Measurements from ENCODE around the gene TRAF3IP3.

TRAF3IP3 gene

DNA sequence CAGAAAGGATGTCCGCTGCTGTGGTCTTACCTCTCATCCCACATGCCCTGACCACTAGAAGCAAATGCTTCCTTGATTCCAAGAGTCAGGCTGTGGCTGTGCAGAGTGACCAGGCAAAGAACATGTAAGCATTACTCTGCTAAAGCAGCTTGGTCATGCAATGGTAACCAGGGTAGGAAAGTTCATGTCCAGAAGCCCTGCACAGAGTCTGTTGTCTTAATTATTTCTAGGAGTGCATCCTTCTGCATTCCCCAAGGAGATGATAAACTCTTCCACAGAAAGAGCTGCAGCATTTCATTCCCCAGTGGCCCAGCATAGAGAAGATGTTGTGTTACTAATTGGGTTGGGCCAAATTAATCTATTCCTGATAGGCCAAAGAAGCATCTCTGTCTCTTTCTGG lies 61.8 kb downstream of the TRAF3IP3 start:
- POLR2A ChIA-PET, result no interaction called here
- no peak overlapping the region for H3K4me3 ChIP-seq (ENCODE audit: low read depth, low read length)
- TF ChIP-seq, protein P1, sequence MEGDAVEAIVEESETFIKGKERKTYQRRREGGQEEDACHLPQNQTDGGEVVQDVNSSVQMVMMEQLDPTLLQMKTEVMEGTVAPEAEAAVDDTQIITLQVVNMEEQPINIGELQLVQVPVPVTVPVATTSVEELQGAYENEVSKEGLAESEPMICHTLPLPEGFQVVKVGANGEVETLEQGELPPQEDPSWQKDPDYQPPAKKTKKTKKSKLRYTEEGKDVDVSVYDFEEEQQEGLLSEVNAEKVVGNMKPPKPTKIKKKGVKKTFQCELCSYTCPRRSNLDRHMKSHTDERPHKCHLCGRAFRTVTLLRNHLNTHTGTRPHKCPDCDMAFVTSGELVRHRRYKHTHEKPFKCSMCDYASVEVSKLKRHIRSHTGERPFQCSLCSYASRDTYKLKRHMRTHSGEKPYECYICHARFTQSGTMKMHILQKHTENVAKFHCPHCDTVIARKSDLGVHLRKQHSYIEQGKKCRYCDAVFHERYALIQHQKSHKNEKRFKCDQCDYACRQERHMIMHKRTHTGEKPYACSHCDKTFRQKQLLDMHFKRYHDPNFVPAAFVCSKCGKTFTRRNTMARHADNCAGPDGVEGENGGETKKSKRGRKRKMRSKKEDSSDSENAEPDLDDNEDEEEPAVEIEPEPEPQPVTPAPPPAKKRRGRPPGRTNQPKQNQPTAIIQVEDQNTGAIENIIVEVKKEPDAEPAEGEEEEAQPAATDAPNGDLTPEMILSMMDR (IDR thresholded peaks at IDR 0.05; ENCODE audit: insufficient read depth, low read length, missing control alignments), result no peak
- CTCF ChIA-PET, result interaction anchor here (1.3 to 2.5 kb wide), 2 partner anchors 9 to 69 kb away, joined by 3 to 21 read pairs; partner anchors contain the start of gene UTP25
- DNase-seq (ENCODE audit: low read depth, low spot score), result no peak

DNA sequence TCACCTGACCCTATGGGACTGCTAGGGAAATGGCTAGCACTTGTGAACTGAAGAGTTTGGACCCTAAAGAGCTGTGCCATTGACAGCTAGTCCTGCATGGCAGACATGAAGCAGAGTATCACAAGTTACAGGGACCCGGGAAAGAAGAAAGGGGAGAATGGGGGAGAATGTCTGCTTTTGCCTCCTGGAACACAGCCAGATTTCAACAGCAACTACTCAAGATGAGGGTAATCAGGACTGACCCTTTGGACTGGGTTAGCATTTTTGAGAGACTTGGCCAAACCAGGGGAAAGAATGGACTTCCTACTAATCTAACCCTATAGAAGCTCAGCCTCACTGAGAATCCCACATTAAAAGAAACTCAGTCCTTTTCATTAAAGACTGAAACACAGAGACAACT lies 63.2 kb downstream of the TRAF3IP3 start:
- DNase-seq (ENCODE audit: low read depth, low spot score), result no peak
- POLR2A ChIA-PET, result no interaction called here
- no peak overlapping the region for H3K4me3 ChIP-seq (ENCODE audit: low read depth, low read length)
- TF ChIP-seq, protein P1 (IDR thresholded peaks at IDR 0.05; ENCODE audit: insufficient read depth, low read length, missing control alignments), result no peak
- CTCF ChIA-PET, result interaction anchor here (1.7 to 9.9 kb wide), 3 partner anchors 8 to 11 kb away, joined by 4 to 293 read pairs (median 21); partner anchors contain the start of genes IRF6 and UTP25

DNA sequence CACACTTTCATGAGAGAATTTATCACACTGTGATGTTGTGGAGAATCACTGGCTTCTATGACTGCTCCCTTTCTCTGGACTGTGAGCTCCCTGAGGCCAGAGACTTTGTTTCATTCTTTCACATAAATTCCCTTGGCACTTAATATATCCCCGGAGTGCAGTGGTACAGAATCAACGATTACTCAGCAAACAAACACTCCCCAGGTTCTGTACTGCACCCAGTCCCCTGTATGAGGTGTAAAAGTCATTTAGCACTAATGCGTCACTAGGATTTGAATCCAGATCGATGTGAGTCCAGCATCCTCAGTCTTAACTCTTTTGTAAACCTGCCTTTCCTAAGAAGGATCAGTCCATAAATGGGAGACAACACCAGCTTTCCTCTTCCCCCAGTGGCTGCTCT lies 65.1 kb downstream of the TRAF3IP3 start:
- TF ChIP-seq, protein P1 (IDR thresholded peaks at IDR 0.05; ENCODE audit: insufficient read depth, low read length, missing control alignments), result no peak
- no peak overlapping the region for H3K4me3 ChIP-seq (ENCODE audit: low read depth, low read length)
- DNase-seq (ENCODE audit: low read depth, low spot score), result no peak
- CTCF ChIA-PET, result interaction anchor here (0.7 to 9.9 kb wide), 8 partner anchors 11 to 167 kb away, joined by 3 to 293 read pairs (median 42); partner anchors contain the start of gene IRF6
- POLR2A ChIA-PET, result no interaction called here

DNA sequence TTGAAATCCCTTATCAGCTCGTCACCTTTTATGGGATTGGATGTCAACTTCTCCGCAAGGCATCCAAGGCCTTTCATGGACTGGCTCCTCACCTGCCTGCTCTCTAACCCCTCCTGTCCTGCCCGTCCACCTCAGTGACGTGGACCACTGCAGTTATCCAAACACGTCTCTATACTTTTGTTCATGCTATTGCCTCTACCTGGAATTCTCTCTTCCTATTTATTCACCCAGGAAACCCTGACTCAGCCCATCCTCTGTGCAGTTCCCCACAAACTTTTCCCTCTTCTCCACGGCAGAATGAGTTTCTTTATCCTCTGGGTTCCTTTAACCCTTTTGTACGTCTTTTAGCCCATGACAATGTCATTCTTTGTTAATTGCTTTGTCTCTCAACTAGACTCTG lies 66.9 kb downstream of the TRAF3IP3 start:
- ChIA-PET CTCF (interaction anchor here (0.6 to 9.9 kb wide), 42 partner anchors 13 to 494 kb away, joined by 3 to 293 read pairs (median 4); partner anchors contain the start of genes C1orf74, CAMK1G, IRF6 and TRAF3IP3), POLR2A (no interaction called here)
- DNase-seq (ENCODE audit: low read depth, low spot score), result no peak
- H3K4me3 ChIP-seq (ENCODE audit: low read depth, low read length), result no peak overlapping the region
- TF ChIP-seq, protein P1 (IDR thresholded peaks at IDR 0.05; ENCODE audit: insufficient read depth, low read length, missing control alignments), result no peak

DNA sequence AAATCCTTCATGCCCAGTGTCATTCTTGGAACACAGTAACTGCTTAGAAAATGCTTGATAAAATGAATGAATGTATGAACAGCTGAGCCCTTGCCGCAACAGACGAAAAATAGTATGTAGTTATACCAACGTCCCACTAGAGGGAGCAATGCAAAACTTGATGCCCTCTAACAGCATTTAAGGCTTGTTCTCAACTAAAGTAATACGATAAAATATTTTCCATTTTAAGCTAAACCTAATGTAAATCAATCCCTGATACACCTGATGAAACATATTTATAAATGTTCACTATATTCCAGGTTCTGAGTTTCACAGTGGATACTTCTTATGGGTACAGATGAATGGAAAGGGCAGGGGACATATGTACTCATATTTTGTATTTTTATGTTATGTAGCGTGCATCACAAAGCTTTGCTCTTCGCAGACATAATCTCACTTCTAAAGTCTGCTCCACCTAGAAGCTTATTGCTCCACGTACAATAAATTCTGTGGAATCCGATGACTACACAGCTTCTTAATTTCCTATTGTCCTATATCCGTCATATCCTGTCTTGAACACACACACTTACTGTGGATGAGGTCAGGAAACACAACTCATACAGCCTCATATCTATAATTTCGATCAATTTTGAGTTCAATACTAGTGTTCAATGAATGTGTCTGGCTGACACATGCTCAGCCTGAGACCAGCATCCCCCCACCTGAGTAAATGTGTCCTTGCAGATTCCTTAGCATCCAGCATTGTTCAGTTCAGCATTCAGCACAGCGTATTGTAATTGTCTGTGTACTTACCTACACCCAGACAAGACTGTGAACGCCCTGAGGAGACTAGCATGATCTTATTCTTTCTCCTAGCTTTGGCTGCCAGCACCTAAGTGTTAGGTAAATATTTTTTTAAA lies 67.5 kb downstream of the TRAF3IP3 start:
- ChIA-PET POLR2A (interaction anchor here (0.9 kb wide), 1 partner anchor 8 kb away, joined by 6 read pairs; no protein-coding TSS in a partner anchor), CTCF (interaction anchor here (0.6 to 9.9 kb wide), 54 partner anchors 13 to 506 kb away, joined by 3 to 293 read pairs (median 4); partner anchors contain the start of genes C1orf74, CAMK1G, G0S2 and IRF6)
- no peak for DNase-seq (ENCODE audit: low read depth, low spot score)
- TF ChIP-seq, protein P1 (IDR thresholded peaks at IDR 0.05; ENCODE audit: insufficient read depth, low read length, missing control alignments), result peak; percentile 57
- no peak overlapping the region for H3K4me3 ChIP-seq (ENCODE audit: low read depth, low read length)
